Measurements from ENCODE around the gene MSTN.

The MSTN gene

DNA sequence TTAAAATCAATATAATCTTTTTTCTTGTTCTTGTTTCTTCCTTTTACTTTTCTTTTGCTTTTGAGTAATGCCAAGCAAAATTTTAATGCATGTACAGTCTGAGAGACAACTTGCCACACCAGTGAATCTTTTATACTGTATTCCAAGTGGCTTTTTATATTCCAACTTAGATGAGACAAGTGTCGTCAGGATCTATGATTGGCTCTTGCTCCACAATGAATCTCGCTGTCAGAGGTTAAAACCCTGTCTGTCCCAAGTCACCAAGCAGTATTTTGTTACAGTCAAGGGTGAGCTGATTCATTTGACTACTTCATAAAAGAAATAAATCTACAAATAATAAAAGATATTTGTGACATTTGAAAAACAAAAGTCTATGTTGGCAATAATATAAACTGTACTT is at the start of gene MSTN:
Gene MSTN (minus strand): TSS at position 129 of the 400 bp plus-strand sequence. CDS start 133 bp downstream, outside the sequence.
- DNase-seq: no peak

DNA sequence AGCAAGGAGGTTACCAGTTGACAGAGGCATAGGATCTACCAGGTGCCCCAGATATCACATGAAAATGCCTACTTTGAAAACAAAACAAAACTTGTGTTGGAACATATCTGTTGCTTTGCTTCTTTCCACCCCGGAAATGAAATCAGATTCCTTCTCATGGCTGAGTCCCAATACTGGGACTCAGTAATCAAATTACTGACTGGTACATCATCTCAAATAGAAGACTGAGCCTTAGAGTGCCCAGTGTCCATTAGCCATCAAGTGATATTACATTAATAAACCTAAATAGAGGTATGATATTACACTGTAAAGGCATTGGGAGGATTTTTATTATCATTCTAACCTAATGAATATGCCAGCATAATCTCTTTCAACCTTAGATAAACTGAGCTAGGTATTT is 48.6 kb upstream of the MSTN start:
- no peak for DNase-seq

DNA sequence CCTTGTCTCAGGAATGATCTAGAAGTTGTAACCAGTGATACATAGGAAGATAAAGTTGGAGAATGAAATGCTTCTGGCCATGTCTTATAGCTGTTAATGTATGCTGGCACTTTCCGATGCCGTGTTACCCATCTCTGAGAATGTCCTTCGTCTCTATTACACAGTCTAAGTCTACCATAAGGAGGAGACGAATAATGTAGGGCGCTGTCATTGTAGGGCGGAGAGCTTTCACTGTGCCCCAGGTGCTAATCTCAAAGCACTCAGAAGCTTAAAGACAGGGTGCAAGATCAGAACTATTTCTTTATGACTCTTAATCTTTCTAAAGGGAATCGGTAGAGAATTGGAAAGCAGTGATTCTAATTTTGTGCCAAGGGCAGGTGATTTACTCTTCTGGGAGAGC is 48.2 kb upstream of the MSTN start:
- DNase-seq: no peak

DNA sequence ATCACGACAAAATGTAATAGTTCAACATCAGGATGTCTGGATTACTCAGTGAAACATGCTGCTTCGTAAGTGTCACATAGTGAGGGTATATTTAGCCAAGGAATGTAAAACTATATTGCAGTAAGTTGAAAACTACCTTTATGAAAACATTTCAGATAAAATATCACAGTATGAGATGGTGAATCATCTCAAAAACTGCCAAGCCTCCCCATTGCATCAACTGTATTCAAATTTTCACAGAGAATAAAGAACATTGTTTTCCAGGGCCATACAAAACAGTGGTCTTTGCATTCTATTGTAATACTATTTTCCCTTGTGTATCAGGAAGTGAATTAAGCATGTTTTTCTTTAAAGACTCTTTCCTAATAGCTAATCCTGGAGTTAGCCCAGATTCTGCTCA is 47.6 kb upstream of the MSTN start:
- DNase-seq: no peak

DNA sequence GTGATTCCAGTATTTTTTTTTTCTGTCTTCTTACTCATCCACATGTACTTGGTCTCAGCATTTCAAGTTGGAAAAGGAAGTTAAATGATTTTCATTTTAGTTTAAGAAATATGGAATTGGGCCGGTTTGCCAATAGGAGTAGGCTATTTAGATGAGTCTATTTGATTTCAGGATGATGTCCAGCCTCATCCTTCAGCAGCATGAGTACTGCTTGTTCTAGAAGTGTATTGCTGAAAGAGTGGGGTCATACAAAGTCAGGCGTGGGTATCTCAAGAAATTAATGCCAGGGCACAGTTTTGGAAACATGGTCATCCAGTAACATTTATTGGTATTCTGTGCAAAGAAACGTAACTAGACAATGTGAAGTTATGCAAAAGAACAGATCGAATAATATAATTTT is 44.9 kb upstream of the MSTN start:
- no peak for DNase-seq

DNA sequence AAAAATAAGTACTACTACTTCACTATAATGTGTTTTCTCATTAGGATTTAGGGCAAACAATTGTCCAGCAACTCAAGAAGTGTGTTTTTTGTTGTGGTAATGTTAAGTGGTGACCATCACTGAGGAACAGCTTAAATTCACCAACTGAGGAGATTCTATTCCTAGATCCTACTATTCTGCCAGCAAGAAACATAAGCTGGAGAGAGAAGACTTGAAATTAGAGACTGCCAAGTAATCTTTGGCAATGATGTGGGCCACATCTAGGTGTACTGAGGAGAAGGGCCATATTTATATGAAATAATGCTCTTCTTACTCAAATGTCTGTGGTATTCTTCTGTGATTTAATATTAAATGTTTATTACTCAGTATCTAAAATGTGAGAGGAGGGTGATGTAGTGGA is 44.3 kb upstream of the MSTN start:
- DNase-seq: no peak

DNA sequence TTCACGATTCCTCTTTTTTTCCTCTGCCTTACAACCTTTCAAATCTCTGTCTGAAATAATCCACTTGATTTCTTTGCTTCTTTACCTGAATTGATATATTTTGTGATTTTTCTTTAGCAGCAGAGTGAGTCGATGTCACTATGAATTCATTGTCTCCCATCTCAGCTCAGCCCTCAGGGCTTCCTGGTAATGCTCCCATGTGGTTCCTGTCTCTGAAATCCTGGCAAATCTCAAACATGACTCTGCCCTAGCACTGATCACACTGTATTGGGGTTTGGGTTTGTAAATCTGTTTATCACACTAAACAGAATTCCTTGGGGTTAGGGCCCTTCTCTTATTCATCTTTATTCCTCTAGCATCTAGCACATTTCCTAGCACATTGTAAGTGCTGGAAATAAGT is 43.0 kb upstream of the MSTN start:
- DNase-seq: no peak

DNA sequence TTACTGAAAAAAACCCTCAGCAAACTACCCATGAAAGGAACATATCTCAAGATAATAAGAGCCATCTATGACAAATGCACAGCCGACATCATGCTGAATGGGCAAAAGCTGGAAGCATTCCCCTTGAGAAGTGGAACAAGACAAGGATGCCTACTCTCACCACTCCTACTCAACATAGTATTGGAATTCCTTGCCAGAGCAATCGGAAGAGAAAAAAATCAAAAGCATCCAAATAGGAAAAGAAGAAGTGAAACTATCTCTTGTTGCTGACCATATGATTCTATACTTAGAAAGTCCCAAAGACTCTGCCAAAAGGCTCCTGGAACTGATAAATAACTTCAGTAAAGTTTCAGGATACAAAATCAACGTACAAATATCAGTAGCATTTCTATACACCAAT is 40.6 kb upstream of the MSTN start:
- no peak for DNase-seq

DNA sequence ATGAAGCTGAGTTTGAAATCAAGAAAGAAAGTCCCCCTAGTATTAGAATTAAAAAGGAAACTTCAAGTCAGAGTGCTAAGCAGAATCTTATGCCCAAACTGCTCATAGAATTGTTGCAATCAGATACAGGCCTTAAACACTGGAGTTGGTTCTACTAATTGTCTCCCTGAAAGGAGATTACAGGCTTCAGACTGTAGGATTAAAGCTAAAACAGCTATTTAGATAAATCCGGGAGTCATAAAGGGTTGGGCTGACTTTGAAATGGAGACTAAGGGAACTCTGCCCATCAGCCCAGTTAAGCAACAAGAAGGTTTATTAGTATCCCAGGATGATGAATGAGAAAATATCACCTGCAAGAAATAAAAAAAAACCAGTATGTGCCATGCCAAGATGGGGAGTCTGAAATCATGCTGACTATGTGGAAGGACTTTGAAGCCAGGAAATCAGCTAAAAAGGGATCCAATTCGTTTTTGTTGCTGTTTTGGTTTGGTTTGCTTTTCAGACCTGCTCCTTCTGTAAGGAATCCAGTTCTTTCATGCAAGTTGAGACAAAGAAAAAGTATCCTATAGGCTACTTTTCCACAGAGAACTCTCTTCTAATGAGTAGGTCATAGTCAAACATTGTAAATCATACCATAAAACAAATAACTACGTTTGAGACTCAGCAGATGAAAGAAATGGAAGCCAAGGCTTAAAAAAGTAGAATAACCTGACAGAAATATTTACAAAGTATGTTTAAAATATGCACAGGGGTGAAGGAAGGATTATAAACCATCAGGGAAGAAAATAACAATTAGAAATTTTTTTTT is 37.6 kb upstream of the MSTN start:
- no peak for DNase-seq

DNA sequence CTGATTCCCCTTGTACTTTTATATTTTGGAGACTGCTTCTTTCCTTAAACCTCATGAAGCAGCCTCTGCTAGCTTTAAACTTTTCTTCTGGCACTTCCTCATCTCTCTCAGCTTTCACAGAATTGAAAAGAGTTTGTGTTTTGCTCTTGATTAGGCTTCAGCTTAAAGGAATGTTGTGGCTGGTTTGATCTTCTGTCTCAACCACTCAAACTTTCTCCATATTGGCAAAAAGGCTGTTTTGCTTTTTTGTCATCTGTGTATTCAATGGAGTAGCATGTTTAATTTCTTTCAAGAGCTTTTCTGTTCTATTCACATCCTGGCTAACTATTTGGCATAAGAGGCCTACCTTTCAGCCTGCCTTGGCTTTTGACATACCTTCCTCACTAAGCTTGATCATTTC is 36.3 kb upstream of the MSTN start:
- DNase-seq: no peak

DNA sequence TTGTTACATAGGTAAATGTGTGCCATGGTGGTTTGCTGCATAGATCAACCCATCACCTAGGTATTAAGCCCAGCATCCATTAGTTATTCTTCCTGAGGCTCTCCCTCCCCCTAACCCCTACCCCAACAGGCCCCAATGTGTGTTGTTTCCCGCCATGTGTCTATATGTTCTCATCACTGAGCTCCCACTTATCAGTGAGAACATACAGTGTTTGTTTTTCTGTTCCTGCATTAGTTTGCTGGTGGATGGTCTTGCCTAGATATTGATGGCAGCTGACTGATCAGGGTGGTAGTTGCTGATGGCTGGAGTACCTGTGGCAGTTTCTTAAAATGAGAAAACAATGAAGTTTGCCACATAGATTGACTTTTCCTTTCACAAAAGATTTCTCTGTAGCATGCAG is 34.6 kb upstream of the MSTN start:
- no peak for DNase-seq

DNA sequence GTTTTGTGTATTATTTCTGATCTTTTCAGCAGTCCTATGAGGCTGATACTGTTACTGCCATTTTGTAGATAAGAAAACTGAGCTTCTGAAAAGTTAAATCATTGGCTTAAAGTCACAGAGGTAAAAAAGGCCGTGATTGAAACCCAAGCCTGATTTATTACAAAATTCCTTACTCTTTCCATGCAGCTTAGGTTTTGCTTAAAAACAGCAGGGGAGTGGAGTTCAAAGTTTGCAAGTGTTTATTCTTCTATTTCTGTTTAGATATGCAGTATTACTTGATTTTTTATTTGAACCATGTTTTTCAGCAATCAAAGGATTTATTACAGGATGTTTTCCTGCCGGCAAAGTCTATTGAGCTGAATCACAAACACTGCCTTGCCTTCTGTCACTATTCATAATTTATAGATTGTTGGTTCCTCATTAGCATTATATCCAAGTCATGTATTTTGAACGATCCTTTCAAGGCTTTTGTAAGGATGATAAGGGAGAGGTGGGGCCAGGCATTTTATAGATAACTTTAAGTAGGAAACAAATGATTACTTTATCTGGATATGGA is 31.9 kb upstream of the MSTN start:
- DNase-seq: no peak

DNA sequence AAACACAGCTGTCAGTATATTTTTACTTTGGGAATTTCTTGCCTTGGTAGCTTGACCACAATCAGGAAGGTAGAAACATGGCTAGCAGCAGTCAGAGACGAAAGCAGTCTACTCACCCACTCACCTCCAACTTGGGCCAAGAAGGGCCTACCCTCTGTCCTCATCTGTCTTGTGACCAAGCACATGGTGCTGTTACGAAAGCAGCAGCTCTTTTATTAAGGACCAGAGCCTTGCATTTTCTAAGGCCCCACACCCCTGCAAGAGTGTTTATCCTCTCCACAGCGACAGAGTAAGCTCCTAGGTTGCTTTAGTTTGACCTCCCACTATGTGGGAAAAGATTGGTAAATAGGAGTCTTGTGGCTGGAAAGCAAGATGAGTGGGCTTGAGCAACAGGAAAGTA is 31.3 kb upstream of the MSTN start:
- DNase-seq: no peak

DNA sequence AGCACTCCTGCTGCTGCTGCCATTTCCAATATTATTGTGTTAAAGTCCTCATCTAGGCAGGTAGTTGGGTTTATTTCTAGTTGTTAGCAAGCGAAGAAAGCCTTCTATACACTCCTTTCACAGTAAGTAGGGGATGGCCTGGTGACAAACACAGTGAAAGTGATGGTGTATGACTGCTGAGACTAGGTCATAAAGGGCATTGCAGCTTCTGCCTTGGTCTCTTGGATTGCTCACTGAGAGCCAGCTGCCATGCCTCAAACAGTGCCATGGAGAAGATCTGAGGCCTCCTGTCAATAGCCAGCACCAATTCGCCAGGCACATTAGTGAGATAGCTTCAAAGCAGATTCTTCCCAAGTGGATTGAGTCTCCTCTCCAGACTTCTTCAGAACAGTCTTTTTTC is 27.6 kb upstream of the MSTN start:
- DNase-seq: no peak

DNA sequence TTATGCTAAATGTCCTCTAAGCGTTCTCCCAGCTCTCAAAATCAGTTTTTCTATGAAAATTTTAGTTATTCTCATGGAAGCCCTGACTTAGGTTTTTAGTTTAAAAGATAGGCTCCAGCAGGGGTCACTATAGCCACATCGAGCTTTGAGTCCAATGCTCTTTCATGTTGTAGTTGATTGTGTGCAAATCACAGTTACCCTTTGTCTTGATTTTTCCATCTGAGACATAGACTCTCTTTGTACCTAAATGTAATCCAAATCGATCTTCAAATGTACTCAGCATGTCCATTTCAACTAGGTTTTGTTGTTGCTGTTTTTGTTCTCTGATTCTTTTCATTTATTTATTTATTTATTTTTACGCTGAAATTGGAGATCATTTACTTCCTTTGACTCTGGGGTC is 26.4 kb upstream of the MSTN start:
- peak; percentile 43 for DNase-seq

DNA sequence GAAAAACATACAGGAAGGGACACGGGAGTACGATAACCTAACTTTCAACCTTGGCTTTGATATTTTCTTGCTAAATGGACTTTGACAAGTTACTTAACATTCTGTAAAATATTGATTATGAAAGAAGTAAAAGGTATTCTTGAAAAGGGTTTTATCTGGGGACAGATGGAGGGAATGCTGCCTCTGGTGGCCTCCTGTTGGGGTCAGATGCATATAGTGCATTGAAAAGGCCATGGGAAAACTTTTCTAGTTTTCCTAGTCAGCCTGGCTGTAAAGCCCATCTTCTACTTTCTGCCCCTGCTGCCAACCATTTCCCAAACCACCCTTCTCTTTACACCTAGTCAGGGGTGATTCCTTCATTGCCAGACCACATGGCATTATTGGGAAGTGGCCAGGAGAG is 22.2 kb upstream of the MSTN start:
- no peak for DNase-seq

DNA sequence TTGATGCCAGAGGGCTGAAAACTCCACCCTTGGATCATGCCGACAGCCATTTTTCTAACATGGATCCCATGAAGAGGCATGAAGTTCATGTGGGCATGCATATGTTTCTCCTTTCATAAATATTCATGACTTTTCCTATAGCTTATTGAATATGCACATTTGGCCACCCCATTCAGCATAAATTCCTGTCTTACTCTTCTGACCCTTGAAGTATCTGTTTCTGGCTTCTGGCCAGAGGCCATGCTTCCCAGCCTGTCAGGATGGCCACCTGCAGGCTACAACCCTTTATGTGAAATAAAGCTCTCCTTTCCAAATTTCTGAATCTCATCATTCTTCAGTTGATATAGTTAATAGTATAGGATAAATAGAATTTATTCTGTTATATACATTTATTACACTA is 19.6 kb upstream of the MSTN start:
- DNase-seq: no peak

DNA sequence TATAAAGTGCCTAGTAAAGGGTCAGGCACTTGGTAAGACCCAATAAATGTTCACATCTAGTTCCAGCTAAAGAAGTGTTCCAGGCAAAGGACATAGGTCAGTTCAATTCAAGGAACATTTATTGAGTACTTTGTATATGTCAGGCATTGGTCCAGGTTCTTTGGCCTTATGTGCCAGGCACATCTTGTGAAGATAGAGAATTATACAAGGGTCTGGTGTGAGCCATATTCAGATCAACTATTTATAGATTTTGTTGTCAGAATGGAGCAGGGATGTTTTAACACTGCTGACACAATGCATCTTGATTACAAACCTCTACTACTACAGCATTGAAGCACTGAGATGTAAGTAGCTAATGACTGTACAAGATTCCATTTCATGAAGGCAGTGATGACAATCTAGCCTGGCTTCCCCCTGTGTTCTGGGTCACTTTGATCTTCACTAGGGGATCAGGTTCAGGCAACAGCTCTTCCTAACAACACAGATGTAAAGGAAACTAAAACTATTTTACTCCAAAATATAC is 18.1 kb upstream of the MSTN start:
- DNase-seq: no peak

DNA sequence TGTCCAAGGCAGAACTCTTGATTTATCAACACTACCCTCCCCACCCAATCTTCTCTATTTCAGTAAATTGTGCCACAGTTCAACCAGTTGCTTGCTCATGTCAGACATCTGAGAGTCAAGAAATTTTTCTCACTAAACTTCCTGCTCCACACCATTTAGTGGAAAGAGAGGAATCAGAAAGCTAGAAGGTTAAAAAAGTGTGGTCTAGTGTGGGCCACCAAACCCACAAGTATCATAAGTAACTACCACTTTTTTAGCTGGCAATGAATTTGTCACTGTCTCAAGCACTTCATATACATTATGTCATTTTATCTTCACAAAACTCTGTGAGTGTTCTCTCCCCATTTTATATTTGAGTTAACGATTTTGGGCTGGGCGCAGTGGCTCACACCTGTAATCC is 16.6 kb upstream of the MSTN start:
- DNase-seq: no peak

DNA sequence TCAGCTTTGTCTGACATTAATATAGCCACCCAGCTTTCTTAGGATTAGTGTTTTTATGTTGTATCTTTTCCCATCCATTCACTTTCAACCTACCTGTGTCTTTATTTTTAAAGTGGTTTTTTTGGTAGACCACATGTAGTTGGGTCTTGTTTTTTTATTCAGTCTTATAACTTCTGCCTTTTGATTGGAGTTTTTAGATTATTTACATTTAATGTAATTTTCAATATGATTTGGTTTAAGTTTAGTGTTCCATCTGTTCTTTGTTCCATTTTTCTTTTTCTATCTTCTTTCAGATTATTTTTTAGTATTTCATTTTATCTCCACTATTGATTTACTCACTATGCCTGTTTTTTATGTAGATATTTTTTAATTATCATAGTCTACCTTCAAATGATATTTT is 13.1 kb upstream of the MSTN start:
- no peak for DNase-seq

DNA sequence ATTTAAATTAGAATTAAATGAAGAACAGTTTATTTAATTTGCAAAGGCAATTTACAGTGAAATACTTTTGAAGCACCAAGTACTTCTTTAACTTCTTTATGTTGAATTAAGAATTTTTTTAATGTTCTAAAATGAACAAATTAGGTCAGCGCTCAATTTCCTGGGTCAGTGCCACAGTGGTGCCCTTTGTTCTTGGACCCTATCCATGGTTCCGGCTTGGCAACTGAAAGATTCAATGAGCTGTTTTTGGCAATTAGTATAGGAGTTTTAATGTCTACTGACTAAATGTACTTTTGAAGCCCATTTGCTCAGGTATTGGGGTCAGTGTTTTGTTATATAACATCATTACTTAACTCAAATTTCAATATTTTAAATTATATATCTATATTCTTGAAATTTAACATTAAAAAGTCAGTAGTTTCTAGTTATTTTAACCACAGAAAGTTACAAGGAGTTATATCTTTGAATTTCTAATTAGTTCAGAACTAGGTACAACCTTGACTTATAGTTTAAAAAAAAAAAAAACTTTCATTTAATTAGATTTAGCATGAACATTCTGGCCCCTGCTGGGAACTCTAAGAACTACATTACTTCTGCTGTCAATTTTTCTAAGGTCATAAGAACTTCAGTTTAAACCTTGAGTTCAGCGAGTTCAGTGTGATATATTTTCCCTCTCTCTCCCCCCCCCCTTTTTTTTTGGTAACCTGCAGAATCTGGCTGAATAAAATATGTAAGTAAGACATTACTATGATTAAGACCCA is 7.6 kb upstream of the MSTN start:
- DNase-seq: no peak

DNA sequence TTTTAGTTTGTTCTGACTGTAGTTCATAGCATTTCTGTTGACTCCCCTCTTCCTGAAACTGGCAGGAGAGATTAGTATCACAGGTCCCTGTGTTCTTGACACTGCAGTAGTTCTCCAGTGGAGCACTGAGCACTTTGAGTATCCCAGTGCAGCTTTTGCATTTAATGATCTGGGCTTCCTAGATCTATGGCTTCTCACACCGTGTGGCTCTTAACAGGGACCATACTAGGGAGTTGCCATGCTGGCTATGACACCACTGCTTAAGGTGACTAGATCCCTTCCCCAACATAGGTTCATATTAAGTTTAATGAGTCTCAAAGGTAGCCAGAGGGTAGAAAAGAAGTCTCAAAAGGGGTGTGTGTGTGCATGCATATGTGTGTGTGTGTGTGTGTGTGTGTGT is 6.2 kb upstream of the MSTN start:
- no peak for DNase-seq

DNA sequence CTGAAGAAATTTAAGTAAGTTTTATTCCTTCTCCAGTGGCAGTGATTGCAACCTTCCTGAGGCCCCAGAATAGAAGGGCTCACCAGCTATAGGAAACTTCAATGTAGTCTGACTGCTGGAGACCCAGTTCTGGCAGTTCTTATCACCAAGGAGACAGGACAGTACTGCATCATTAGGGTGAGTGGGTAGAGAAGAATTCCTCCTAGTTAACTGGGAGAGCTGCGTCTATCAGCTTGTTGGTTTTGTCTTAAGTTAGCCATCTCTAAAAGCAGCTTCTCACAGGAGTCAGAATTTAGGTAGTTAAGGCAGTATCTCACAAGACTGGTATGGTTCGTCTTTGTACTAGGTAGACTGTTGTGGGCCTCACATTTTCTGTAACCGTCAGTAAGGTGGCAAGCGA is 3.3 kb upstream of the MSTN start:
- no peak for DNase-seq

DNA sequence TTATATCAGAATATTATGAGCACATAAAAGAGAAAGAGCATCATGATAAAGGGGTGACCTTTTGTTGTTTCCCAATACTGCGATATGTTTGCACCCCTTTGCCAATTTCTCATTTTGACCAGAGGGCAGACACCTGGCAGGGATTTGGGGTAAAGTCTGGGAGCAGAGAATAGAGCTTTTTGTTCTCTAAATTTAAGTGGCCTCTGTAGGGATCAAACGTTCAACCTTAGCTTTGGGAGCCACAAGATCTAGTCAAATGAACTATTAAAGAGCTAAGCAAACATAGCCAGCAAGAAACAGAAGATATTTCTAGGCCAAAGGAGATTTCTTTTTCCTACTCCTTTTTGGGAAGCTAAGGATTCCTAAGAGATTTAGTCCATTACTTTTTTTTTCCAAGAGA is 1.1 kb upstream of the MSTN start:
- DNase-seq: no peak
